Activated CD8-positive, alpha-beta memory T cell treated with anti-CD3 and anti-CD28 coated beads, Interleukin-2, amount 10 ng/mL, durations not matched to agents 7 days and 5 days (primary cell): Measurements from ENCODE around the gene HAL. TPM values are rescaled to one million over a fixed set of nuclear protein-coding genes. Genes with fewer than 3 reads are reported as not detected.

Experiments used
- ATAC-seq: fragments of 150-1000 bp; cut with Tn5 transposase; one replicate; pipeline ENCODE4 v1.10.0; 2021; ENCODE audit warnings: moderate library complexity
- CTCF ChIA-PET: fragments of 350-600 bp; sonication (Branson Sonifier 250); formaldehyde crosslinking; loops from one replicate; lab custom pipeline; 2021; ENCODE audit warnings: antibody characterized with exemption; lab: Charles Lee
- DNase-seq: peaks from one replicate; pipeline ENCODE4 v3.0.0-alpha.2; 2020
- H3K27ac Mint-ChIP-seq: one replicate; pipeline ENCODE4 v1.8.0; 2021; ENCODE audit warnings: mild to moderate bottlenecking, mixed read lengths
- H3K27me3 Mint-ChIP-seq: one replicate; pipeline ENCODE4 v1.8.0; 2021; ENCODE audit warnings: mixed read lengths
- H3K36me3 Mint-ChIP-seq: one replicate; pipeline ENCODE4 v1.8.0; 2021; ENCODE audit warnings: mild to moderate bottlenecking, mixed read lengths
- H3K4me1 Mint-ChIP-seq: one replicate; pipeline ENCODE4 v1.8.0; 2021; ENCODE audit warnings: mixed read lengths
- H3K4me3 Mint-ChIP-seq: one replicate; pipeline ENCODE4 v1.8.0; 2021; ENCODE audit warnings: mild to moderate bottlenecking, moderate library complexity, mixed read lengths
- H3K9me3 Mint-ChIP-seq: one replicate; pipeline ENCODE4 v1.8.0; 2022; ENCODE audit warnings: low read depth, mixed read lengths
- total RNA-seq, 2 experiments: library from RNA; stranded (reverse); gene quantifications; one replicate each; pipeline ENCODE4 v1.2.3, GENCODE V29; 2021

HAL gene
- total RNA-seq, 2 experiments from 2014 or later, result 0.16 to 0.38 TPM

GRCh38 chr12:95942101-95942523, 54.0 kb downstream of the HAL start:
- DNase-seq (no peak), ATAC-seq (no peak)
- Mint-ChIP-seq H3K4me3 (peak overlapping the region; percentile 91), H3K27ac (peak overlapping the region; percentile 85), H3K4me1 (peaks cover 11% of the 10 kb centered on the region), H3K36me3 (no peaks in the 10 kb centered on the region), H3K27me3 (peaks cover 3% of the 10 kb centered on the region), H3K9me3 (no peaks in the 10 kb centered on the region)
- CTCF ChIA-PET, result interaction anchor here (1.2 to 2.5 kb wide), 5 partner anchors 12 to 273 kb away, joined by 3 to 10 read pairs (median 6); no protein-coding TSS in a partner anchor

GRCh38 chr12:95940514-95940913, 55.6 kb downstream of the HAL start:
- H3K27ac Mint-ChIP-seq, result no peak overlapping the region
- no peaks in the 10 kb centered on the region for H3K9me3 Mint-ChIP-seq
- peaks cover 11% of the 10 kb centered on the region for H3K4me1 Mint-ChIP-seq
- no peak overlapping the region for H3K4me3 Mint-ChIP-seq
- ATAC-seq (no peak), DNase-seq (no peak)
- no peaks in the 10 kb centered on the region for H3K36me3 Mint-ChIP-seq
- H3K27me3 Mint-ChIP-seq, result peaks cover 3% of the 10 kb centered on the region
- CTCF ChIA-PET, result interaction anchor here (0.6 to 1.2 kb wide), 2 partner anchors 22 to 76 kb away, joined by 5 read pairs; no protein-coding TSS in a partner anchor

Other genes with a start within 250 kb of the HAL start
- gene NTN4, start 205.6 kb downstream of the HAL start, total RNA-seq, result not detected
- gene SNRPF, start 137.4 kb downstream of the HAL start, total RNA-seq, result 10 to 100 TPM; 36.6 to 38.3 TPM
- gene CCDC38, start 53.7 kb downstream of the HAL start, total RNA-seq, result under 1 TPM; 0.12 to 0.50 TPM
- 1 to 10 TPM; 1.3 to 1.4 TPM for gene AMDHD1, start 53.0 kb downstream of the HAL start, total RNA-seq
- 10 to 100 TPM; 42.4 to 52.9 TPM for gene LTA4H, start 39.2 kb upstream of the HAL start, total RNA-seq
- 10 to 100 TPM; 16.1 to 17.1 TPM for gene ELK3, start 198.0 kb upstream of the HAL start, total RNA-seq